Tibial nerve (tissue), 4 donors: ENCODE results near the gene COL3A1. TPM values are rescaled to one million over a fixed set of nuclear protein-coding genes. Genes with fewer than 3 reads are reported as not detected.

Source experiments
- DNase-seq, 2 donors: peaks; one replicate each; pipeline ENCODE4 v3.0.0-alpha.2; 2019; ENCODE audit warnings: low spot score in 2 of 2
- H3K27ac ChIP-seq, 4 donors: fragments of 200-600 bp; sonication (generic) in 3 of 4; one replicate each; pipeline ENCODE4 v1.5.1; 2017 to 2019; ENCODE audit warnings: mild to moderate bottlenecking in 1 of 4
- H3K27me3 ChIP-seq, 2 donors: fragments of 200-600 bp; sonication (generic) in 1 of 2; one replicate each; pipeline versions ENCODE4 v1.5.1 to v1.6.0; 2017 to 2019
- H3K36me3 ChIP-seq, 3 donors: fragments of 200-600 bp; sonication (generic); one replicate each; pipeline ENCODE4 v1.5.1; 2018 to 2019
- H3K4me1 ChIP-seq, 4 donors: fragments of 200-600 bp; sonication (generic) in 3 of 4; one replicate each; pipeline ENCODE4 v1.5.1; 2017 to 2019
- H3K4me3 ChIP-seq, 4 donors: fragments of 200-600 bp; sonication (generic) in 3 of 4; one replicate each; pipeline ENCODE4 v1.5.1; 2017 to 2019; ENCODE audit warnings: mild to moderate bottlenecking in 1 of 4, moderate library complexity in 1 of 4
- H3K9me3 ChIP-seq, 4 donors: fragments of 200-600 bp; sonication (generic) in 3 of 4; one replicate each; pipeline ENCODE4 v1.5.1; 2017 to 2019
- EP300 ChIP-seq, 2 donors: sonication (generic); formaldehyde crosslinking; IDR thresholded peaks; one replicate each; pipeline ENCODE4 v1.6.1; 2017; ENCODE audit warnings: antibody characterized with exemption in 2 of 2, mild to moderate bottlenecking in 1 of 2
- POLR2A ChIP-seq, 2 donors: fragments of 450-650 bp; IDR thresholded peaks; one replicate each; pipeline ENCODE4 v1.6.1; 2017; ENCODE audit warnings: antibody characterized with exemption in 2 of 2, mild to moderate bottlenecking in 2 of 2, moderate library complexity in 2 of 2
- WGBS, 2 donors: methylation state at CpG; one replicate each; pipeline ENCODE4 v1.1.5; 2018; 5-methylcytosine and 5-hydroxymethylcytosine counted together
- total RNA-seq, 4 donors: library from RNA; depleted of rRNA; stranded (reverse); fragments of >200 nt; gene quantifications; one replicate each; pipeline ENCODE4 v1.1.0, GENCODE V29; 2016
- TF ChIP-seq, protein P1 (sequence below), 5 experiments: fragments of 200-600 bp in 3 of 5; fragments of 450-650 bp in 2 of 5; sonication (generic) in 3 of 5; IDR thresholded peaks; one replicate each; pipeline ENCODE4 v1.5.1; 2016 to 2019; ENCODE audit warnings: antibody characterized with exemption in 5 of 5, mild to moderate bottlenecking in 3 of 5, moderate library complexity in 2 of 5

The COL3A1 gene
- total RNA-seq, 4 donors from 2014 or later = 77.1 to 205 (median 115) TPM

DNA sequence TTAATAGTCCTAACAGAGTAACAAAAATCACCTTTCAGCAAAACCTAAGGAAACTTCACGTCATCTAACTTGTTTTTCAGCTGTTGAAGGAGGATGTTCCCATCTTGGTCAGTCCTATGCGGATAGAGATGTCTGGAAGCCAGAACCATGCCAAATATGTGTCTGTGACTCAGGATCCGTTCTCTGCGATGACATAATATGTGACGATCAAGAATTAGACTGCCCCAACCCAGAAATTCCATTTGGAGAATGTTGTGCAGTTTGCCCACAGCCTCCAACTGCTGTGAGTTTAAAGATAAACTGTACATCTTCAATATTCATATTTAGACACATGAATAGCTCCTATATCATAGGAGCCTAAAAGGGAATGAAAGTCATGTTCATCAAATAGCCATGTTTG lies 10.5 kb downstream of the COL3A1 start:
- 30 to 39% methylated on average over 5 of the region's 5 CpGs for WGBS, 2 donors
- peaks cover 0 to 20% (median 0%) of the 10 kb centered on the region in 3 donors for H3K36me3 ChIP-seq
- peak in 1 of 2 donors; percentile 54 for DNase-seq
- H3K4me1 ChIP-seq = peaks cover 0 to 60% (median 7%) of the 10 kb centered on the region in 4 donors
- no peak overlapping the region for H3K4me3 ChIP-seq
- TF ChIP-seq POLR2A (IDR thresholded peaks at IDR 0.05) (peak in 1 of 2 donors; percentile 41), EP300 (IDR thresholded peaks at IDR 0.05) (peak in 1 of 2 donors; percentile 41)
- TF ChIP-seq, protein P1, sequence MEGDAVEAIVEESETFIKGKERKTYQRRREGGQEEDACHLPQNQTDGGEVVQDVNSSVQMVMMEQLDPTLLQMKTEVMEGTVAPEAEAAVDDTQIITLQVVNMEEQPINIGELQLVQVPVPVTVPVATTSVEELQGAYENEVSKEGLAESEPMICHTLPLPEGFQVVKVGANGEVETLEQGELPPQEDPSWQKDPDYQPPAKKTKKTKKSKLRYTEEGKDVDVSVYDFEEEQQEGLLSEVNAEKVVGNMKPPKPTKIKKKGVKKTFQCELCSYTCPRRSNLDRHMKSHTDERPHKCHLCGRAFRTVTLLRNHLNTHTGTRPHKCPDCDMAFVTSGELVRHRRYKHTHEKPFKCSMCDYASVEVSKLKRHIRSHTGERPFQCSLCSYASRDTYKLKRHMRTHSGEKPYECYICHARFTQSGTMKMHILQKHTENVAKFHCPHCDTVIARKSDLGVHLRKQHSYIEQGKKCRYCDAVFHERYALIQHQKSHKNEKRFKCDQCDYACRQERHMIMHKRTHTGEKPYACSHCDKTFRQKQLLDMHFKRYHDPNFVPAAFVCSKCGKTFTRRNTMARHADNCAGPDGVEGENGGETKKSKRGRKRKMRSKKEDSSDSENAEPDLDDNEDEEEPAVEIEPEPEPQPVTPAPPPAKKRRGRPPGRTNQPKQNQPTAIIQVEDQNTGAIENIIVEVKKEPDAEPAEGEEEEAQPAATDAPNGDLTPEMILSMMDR (IDR thresholded peaks at IDR 0.05) = no peak
- no peaks in the 10 kb centered on the region for H3K9me3 ChIP-seq
- H3K27me3 ChIP-seq = no peaks in the 10 kb centered on the region
- peak overlapping the region; percentile 46 to 95 (median 86) for H3K27ac ChIP-seq

DNA sequence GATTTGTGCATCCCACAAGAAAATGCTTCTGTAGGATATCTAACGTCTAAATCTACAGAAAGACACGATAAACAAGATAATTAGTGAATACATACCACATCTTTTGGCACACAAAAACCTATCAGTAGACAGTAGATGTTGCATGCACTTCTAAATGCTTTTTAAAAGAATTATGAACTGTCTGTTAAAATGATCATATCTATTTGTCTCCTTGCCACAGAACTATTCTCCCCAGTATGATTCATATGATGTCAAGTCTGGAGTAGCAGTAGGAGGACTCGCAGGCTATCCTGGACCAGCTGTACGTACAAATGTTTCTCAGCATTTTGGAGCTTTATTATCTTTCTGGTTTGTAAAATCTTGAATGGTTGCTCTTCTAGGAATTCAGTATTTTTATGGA lies 12.7 kb downstream of the COL3A1 start:
- Histone ChIP-seq H3K27ac (peak overlapping the region in 3 of 4 donors; percentile 31 to 95 (median 86)), H3K27me3 (no peaks in the 10 kb centered on the region), H3K9me3 (no peaks in the 10 kb centered on the region), H3K4me1 (peaks cover 0 to 50% (median 2%) of the 10 kb centered on the region in 4 donors), H3K4me3 (no peak overlapping the region), H3K36me3 (peaks cover 0 to 42% (median 0%) of the 10 kb centered on the region in 3 donors)
- WGBS, 2 donors = 42 to 54% methylated on average over 4 of the region's 4 CpGs
- DNase-seq = no peak
- TF ChIP-seq, protein P1 (IDR thresholded peaks at IDR 0.05) = no peak
- TF ChIP-seq EP300 (IDR thresholded peaks at IDR 0.05) (no peak), POLR2A (IDR thresholded peaks at IDR 0.05) (no peak)

DNA sequence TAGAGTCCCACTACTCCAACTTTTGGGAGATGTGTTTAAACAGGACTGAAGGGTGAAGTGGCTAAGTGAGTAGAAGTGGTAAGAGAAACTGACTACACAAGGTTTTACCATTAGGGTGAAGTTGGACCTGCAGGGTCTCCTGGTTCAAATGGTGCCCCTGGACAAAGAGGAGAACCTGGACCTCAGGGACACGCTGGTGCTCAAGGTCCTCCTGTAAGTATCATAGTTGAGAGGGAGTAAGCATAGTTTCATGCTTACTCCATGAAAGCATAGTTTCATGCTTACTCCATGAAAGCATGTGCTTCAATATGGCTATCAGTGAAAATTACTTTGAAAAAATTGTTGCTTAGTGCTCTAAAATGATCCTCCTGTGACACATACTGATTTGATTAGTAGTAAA lies 19.1 kb downstream of the COL3A1 start:
- TF ChIP-seq EP300 (IDR thresholded peaks at IDR 0.05) = no peak
- TF ChIP-seq, protein P1 (IDR thresholded peaks at IDR 0.05) = no peak
- TF ChIP-seq POLR2A (IDR thresholded peaks at IDR 0.05) = no peak
- Histone ChIP-seq H3K4me3 (no peak overlapping the region), H3K9me3 (no peaks in the 10 kb centered on the region), H3K4me1 (peaks cover 0 to 10% (median 0%) of the 10 kb centered on the region in 4 donors), H3K36me3 (peaks cover 0 to 93% (median 0%) of the 10 kb centered on the region in 3 donors), H3K27me3 (no peaks in the 10 kb centered on the region), H3K27ac (peak overlapping the region in 1 of 4 donors; percentile 40)
- DNase-seq = no peak
- WGBS, 2 donors = 88 to 89% methylated on average over 1 of the region's 1 CpG

DNA sequence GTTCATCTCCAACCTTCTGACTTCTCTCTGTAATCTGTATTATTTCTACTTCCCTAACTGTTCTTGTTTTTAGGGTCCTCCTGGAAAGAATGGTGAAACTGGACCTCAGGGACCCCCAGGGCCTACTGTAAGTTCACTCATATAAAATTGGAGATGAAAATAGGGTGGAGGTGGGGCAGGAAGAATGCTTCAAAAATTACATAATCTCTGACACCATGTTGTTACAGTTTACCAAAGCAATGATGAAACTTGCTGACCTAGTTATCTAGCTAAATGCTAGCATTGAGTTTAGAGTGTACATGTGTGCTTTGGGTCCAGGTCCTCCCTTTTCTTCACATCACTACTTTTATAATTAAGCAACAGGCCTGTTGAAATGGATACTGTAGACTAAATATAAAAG lies 23.1 kb downstream of the COL3A1 start:
- Histone ChIP-seq H3K27ac (peak overlapping the region in 3 of 4 donors; percentile 20 to 69 (median 60)), H3K36me3 (peaks cover 0 to 94% (median 0%) of the 10 kb centered on the region in 3 donors), H3K4me3 (no peak overlapping the region), H3K9me3 (no peaks in the 10 kb centered on the region), H3K4me1 (peaks cover 0 to 10% (median 0%) of the 10 kb centered on the region in 4 donors), H3K27me3 (no peaks in the 10 kb centered on the region)
- no peak for DNase-seq
- no peak for TF ChIP-seq POLR2A (IDR thresholded peaks at IDR 0.05)
- TF ChIP-seq, protein P1 (IDR thresholded peaks at IDR 0.05) = no peak
- TF ChIP-seq EP300 (IDR thresholded peaks at IDR 0.05) = no peak

DNA sequence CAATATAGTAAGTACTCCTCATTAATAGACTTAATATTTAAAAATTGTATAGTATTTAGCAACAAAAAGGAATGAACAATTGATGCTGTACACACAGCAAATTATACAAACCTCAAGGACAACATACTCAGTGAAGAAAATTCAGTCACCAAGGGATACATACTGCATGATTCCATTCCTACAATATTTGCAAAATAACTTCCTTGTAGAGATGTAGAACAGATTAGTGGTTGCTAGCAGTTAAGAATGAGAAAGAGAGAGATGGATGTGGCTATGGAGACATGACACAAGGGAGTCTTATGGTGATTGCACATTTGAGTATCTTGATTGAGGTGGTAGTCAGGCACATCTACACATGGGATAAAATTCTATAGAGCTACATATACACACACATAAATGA lies 26.0 kb downstream of the COL3A1 start:
- no peak overlapping the region for H3K4me3 ChIP-seq
- H3K27ac ChIP-seq = peak overlapping the region in 1 of 4 donors; percentile 17
- DNase-seq = no peak
- H3K4me1 ChIP-seq = peaks cover 0 to 6% (median 0%) of the 10 kb centered on the region in 4 donors
- no peaks in the 10 kb centered on the region for H3K27me3 ChIP-seq
- no peaks in the 10 kb centered on the region for H3K9me3 ChIP-seq
- no peak for TF ChIP-seq EP300 (IDR thresholded peaks at IDR 0.05)
- TF ChIP-seq POLR2A (IDR thresholded peaks at IDR 0.05) = no peak
- TF ChIP-seq, protein P1 (IDR thresholded peaks at IDR 0.05) = no peak
- H3K36me3 ChIP-seq = peaks cover 0 to 94% (median 0%) of the 10 kb centered on the region in 3 donors
